ENCODE measurements around the gene DEDD.

Gene DEDD

GRCh38 chr1:161085165-161085564 lies 47.3 kb downstream of the DEDD start:
- peaks cover 5% of the 10 kb centered on the region for H3K4me1 ChIP-seq
- DNase-seq, result no peak
- H3K27me3 ChIP-seq, result no peaks in the 10 kb centered on the region
- no peak overlapping the region for H3K4me3 ChIP-seq (ENCODE audit: low read depth, low read length)
- no peaks in the 10 kb centered on the region for H3K36me3 ChIP-seq
- no peaks in the 10 kb centered on the region for H3K9me3 ChIP-seq
- TF ChIP-seq CTCF (IDR thresholded peaks at IDR 0.05; ENCODE audit: low read depth, low read length), result no peak

- Histone ChIP-seq H3K4me1 (peaks cover 5% of the 10 kb centered on the region), H3K4me3 (ENCODE audit: low read depth, low read length) (no peak overlapping the region), H3K36me3 (no peaks in the 10 kb centered on the region), H3K27me3 (no peaks in the 10 kb centered on the region), H3K9me3 (no peaks in the 10 kb centered on the region)
- no peak for TF ChIP-seq CTCF (IDR thresholded peaks at IDR 0.05; ENCODE audit: low read depth, low read length)
- DNase-seq, result no peak
These were observed 47.9 kb downstream of the DEDD start for GRCh38 chr1:161084597-161084988.

GRCh38 chr1:161083748-161084596 lies 48.5 kb downstream of the DEDD start:
- no peak overlapping the region for H3K4me3 ChIP-seq (ENCODE audit: low read depth, low read length)
- H3K27me3 ChIP-seq, result no peaks in the 10 kb centered on the region
- DNase-seq, result no peak
- H3K4me1 ChIP-seq, result peaks cover 5% of the 10 kb centered on the region
- no peaks in the 10 kb centered on the region for H3K36me3 ChIP-seq
- no peak for TF ChIP-seq CTCF (IDR thresholded peaks at IDR 0.05; ENCODE audit: low read depth, low read length)
- no peaks in the 10 kb centered on the region for H3K9me3 ChIP-seq

GRCh38 chr1:161082996-161083747 lies 49.3 kb downstream of the DEDD start:
- H3K9me3 ChIP-seq, result no peaks in the 10 kb centered on the region
- H3K27me3 ChIP-seq, result no peaks in the 10 kb centered on the region
- peaks cover 5% of the 10 kb centered on the region for H3K4me1 ChIP-seq
- TF ChIP-seq CTCF (IDR thresholded peaks at IDR 0.05; ENCODE audit: low read depth, low read length), result no peak
- no peaks in the 10 kb centered on the region for H3K36me3 ChIP-seq
- peak; percentile 35 for DNase-seq
- no peak overlapping the region for H3K4me3 ChIP-seq (ENCODE audit: low read depth, low read length)

- no peak for DNase-seq
- Histone ChIP-seq H3K27me3 (no peaks in the 10 kb centered on the region), H3K36me3 (no peaks in the 10 kb centered on the region), H3K4me1 (peaks cover 5% of the 10 kb centered on the region), H3K4me3 (ENCODE audit: low read depth, low read length) (no peak overlapping the region), H3K9me3 (no peaks in the 10 kb centered on the region)
- no peak for TF ChIP-seq CTCF (IDR thresholded peaks at IDR 0.05; ENCODE audit: low read depth, low read length)
These were observed 50.0 kb downstream of the DEDD start for GRCh38 chr1:161082483-161082882.

GRCh38 chr1:161081519-161081918 lies 50.9 kb downstream of the DEDD start:
- H3K4me1 ChIP-seq, result peaks cover 5% of the 10 kb centered on the region
- H3K9me3 ChIP-seq, result no peaks in the 10 kb centered on the region
- TF ChIP-seq CTCF (IDR thresholded peaks at IDR 0.05; ENCODE audit: low read depth, low read length), result no peak

More at GRCh38 chr1:161081519-161081918, 50.9 kb downstream of the DEDD start:
- DNase-seq, result no peak
- Histone ChIP-seq H3K36me3 (no peaks in the 10 kb centered on the region), H3K27me3 (no peaks in the 10 kb centered on the region), H3K4me3 (ENCODE audit: low read depth, low read length) (no peak overlapping the region)
